ENCODE measurements around the gene PROM1.

DNA sequence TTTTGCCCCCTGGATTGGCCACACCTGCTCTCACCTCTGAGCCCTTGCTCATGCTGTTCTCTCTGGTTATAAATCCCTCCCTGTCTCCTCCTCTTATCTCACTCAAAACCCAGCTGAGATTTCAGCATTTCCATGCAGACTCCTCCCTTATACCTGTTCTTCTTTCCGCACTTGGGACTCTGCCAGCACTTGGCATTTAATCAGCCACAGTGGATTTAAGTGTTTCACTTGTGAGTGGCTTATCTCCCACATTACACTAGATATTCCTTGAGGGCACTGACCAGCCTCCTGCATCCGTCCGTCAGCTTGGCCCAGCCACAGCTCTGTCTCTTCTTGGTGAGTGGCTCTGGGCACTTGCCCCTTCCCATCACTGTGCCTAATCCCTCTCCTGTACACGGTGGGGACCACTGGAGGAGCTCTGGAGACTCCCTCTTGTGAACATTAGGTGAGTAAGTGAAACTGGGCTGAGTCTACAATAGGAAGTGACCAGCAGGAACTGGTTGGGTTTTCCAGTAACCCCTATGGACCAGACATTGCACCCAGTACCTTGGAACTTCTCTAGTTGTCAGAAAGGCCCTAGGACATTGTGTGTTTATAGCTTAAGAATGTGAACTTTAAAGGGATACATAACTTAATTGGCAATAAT lies 165.2 kb downstream of the PROM1 start:
- TF ChIP-seq, protein P1, sequence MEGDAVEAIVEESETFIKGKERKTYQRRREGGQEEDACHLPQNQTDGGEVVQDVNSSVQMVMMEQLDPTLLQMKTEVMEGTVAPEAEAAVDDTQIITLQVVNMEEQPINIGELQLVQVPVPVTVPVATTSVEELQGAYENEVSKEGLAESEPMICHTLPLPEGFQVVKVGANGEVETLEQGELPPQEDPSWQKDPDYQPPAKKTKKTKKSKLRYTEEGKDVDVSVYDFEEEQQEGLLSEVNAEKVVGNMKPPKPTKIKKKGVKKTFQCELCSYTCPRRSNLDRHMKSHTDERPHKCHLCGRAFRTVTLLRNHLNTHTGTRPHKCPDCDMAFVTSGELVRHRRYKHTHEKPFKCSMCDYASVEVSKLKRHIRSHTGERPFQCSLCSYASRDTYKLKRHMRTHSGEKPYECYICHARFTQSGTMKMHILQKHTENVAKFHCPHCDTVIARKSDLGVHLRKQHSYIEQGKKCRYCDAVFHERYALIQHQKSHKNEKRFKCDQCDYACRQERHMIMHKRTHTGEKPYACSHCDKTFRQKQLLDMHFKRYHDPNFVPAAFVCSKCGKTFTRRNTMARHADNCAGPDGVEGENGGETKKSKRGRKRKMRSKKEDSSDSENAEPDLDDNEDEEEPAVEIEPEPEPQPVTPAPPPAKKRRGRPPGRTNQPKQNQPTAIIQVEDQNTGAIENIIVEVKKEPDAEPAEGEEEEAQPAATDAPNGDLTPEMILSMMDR (IDR thresholded peaks at IDR 0.05) = no peak
- TF ChIP-seq POLR2AphosphoS5 (IDR thresholded peaks at IDR 0.05) = peak in 1 of 3 donors; percentile 23
